Activated CD4-positive, alpha-beta T cell treated with anti-CD3 and anti-CD28 coated beads, Interleukin-2, Interleukin-6, amounts not matched to agents 100 ng/mL and 50 ng/mL, durations not matched to agents 16 hours and 8 hours (primary cell): ENCODE measurements around the gene HABP4.

Experiments used
- DNase-seq: peaks from one replicate; pipeline ENCODE4 v3.0.0-alpha.2; 2020

Gene HABP4

DNA sequence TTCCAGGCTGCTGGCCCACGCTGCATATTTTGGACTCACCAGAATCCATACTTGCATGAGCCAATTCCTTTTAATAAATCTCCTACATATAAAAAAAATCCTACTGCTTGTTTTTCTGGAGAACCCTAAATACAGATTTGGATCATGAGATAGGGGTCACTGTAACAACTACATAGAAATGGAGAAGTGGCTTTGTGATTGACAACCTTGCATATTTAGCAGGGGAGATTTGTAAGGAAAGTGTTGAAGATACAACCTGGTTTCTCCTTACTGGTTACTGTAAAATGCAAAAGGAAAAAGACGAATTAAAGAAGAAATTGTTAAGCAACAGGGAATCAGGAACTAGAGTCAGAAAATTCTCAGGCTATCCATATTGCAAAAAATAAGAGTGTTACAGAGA, 74.8 kb downstream of the HABP4 start:
- no peak for DNase-seq

GRCh38 chr9:96532173-96532572, 82.2 kb downstream of the HABP4 start:
- no peak for DNase-seq

GRCh38 chr9:96540106-96540505, 90.1 kb downstream of the HABP4 start:
- no peak for DNase-seq
